Endothelial cell of umbilical vein (primary cell): ENCODE data around the gene RPS6KA5. TPM values are rescaled to one million over a fixed set of nuclear protein-coding genes. Genes with fewer than 3 reads are reported as not detected.

Source experiments
- BruUV-seq: library from RNA; stranded (reverse); fragments of 400-500 nt; replicated peaks from 2 replicates; lab custom pipeline; 2021; lab: Mats Ljungman, UMichigan
- CTCF ChIA-PET: fragments of 300-600, 350-600 bp; sonication (Branson Sonifier 250); formaldehyde crosslinking; loops from one replicate; lab custom pipeline; 2021; ENCODE audit warnings: antibody characterized with exemption, inconsistent platforms; lab: Charles Lee
- POLR2A ChIA-PET: fragments of 300-600, 350-600 bp; sonication (Branson Sonifier 250); formaldehyde crosslinking; loops from one replicate; lab custom pipeline; 2021; ENCODE audit warnings: antibody characterized with exemption, inconsistent platforms; lab: Charles Lee
- DNase-seq: peaks from one replicate; pipeline ENCODE4 v3.0.0-alpha.2; 2011; ENCODE audit warnings: low read depth, low spot score
- FAIRE-seq: peaks from 2 replicates; lab custom pipeline; 2011; peaks lifted over from hg19 to GRCh38; lab: Jason Lieb, UNC
- H2AFZ ChIP-seq: 2 replicates; pipeline ENCODE4 v1.6.0; 2012; ENCODE audit warnings: low read depth, low read length, control low read depth, inconsistent platforms
- H3K27ac ChIP-seq: 2 replicates; pipeline ENCODE4 v1.5.1; 2011; ENCODE audit warnings: low read depth, mild to moderate bottlenecking, control low read depth, low read length, moderate library complexity; ENCODE audit not compliant: insufficient read depth
- H3K27me3 ChIP-seq, 2 experiments: 2 replicates each; pipeline versions ENCODE4 v1.6.0 to v1.6.1; 2011; ENCODE audit warnings: low read length in 2 of 2, mixed read lengths in 1 of 2; ENCODE audit not compliant: control insufficient read depth in 2 of 2, insufficient read depth in 2 of 2
- H3K36me3 ChIP-seq, 2 experiments: 2 replicates in 1 of 2; 3 replicates in 1 of 2; pipeline ENCODE4 v1.5.1; 2011; ENCODE audit warnings: low read length in 2 of 2, mild to moderate bottlenecking in 1 of 2, moderate library complexity in 1 of 2; ENCODE audit not compliant: control insufficient read depth in 2 of 2, insufficient read depth in 2 of 2; ENCODE audit errors: extremely low read depth in 1 of 2
- H3K4me1 ChIP-seq: 3 replicates; pipeline ENCODE4 v1.5.1; 2011; ENCODE audit warnings: mild to moderate bottlenecking, low read length; ENCODE audit not compliant: control insufficient read depth, insufficient read depth; ENCODE audit errors: extremely low read depth
- H3K4me2 ChIP-seq: 2 replicates; pipeline ENCODE4 v1.6.1; 2011; ENCODE audit warnings: low read length, control low read depth, mixed read lengths; ENCODE audit not compliant: insufficient read depth
- H3K4me3 ChIP-seq, 3 experiments: fragments of 200-600 bp in 1 of 3; sonication (generic), shearing (Covaris generic) in 1 of 3; replicated peaks in 1 of 3; 2 replicates each; pipeline ENCODE4 v1.5.1; 2011 to 2016; ENCODE audit warnings: control low read depth in 3 of 3, low read length in 3 of 3, mild to moderate bottlenecking in 2 of 3, inconsistent platforms in 1 of 3, low read depth in 1 of 3, moderate library complexity in 1 of 3; ENCODE audit not compliant: insufficient read depth in 1 of 3
- H3K79me2 ChIP-seq: 2 replicates; pipeline ENCODE4 v1.6.0; 2012; ENCODE audit warnings: low read length, inconsistent platforms; ENCODE audit not compliant: control insufficient read depth, insufficient read depth
- H3K9ac ChIP-seq: replicated peaks from 2 replicates; pipeline ENCODE3; 2011; ENCODE audit warnings: low read length, control low read depth; ENCODE audit not compliant: insufficient read depth; ENCODE audit errors: extremely low read depth
- H3K9me1 ChIP-seq: replicated peaks from 3 replicates; pipeline ENCODE4 v1.6.0; 2011; ENCODE audit warnings: mild to moderate bottlenecking, low read length; ENCODE audit not compliant: control insufficient read depth, insufficient read depth; ENCODE audit errors: extremely low read depth
- H3K9me3 ChIP-seq: replicated peaks from 2 replicates; pipeline ENCODE4 v1.5.1; 2012; ENCODE audit warnings: low read length, inconsistent platforms; ENCODE audit not compliant: control insufficient read depth, insufficient read depth
- H4K20me1 ChIP-seq: replicated peaks from 2 replicates; pipeline ENCODE3; 2011; ENCODE audit warnings: mild to moderate bottlenecking, low read length; ENCODE audit not compliant: control insufficient read depth, insufficient read depth; ENCODE audit errors: extremely low read depth
- CTCF ChIP-seq, 2 donors: IDR thresholded peaks; 1 replicate in 1 of 2; 2 replicates in 1 of 2; pipeline ENCODE4 v1.5.1; 2011; ENCODE audit warnings: low read length in 2 of 2, mild to moderate bottlenecking in 2 of 2, moderate library complexity in 2 of 2, control low read depth in 1 of 2, inconsistent platforms in 1 of 2, low read depth in 1 of 2; ENCODE audit not compliant: insufficient read depth in 1 of 2; ENCODE audit errors: extremely low read depth in 1 of 2
- EZH2 ChIP-seq: IDR thresholded peaks from 2 replicates; pipeline ENCODE4 v1.6.1; 2012; ENCODE audit warnings: borderline replicate concordance, low read depth, mild to moderate bottlenecking, moderate library complexity, low read length, inconsistent platforms; ENCODE audit not compliant: severe bottlenecking
- FOS ChIP-seq: IDR thresholded peaks from 2 replicates; pipeline ENCODE4 v1.6.1; 2011; ENCODE audit warnings: mild to moderate bottlenecking, low read length, moderate library complexity, borderline replicate concordance; ENCODE audit not compliant: insufficient read depth
- GATA2 ChIP-seq: IDR thresholded peaks from 2 replicates; pipeline ENCODE4 v1.7.0; 2011; ENCODE audit warnings: low read depth, mild to moderate bottlenecking, moderate library complexity, mixed read lengths, low read length; ENCODE audit not compliant: insufficient read length, insufficient read depth
- JUN ChIP-seq: IDR thresholded peaks from 2 replicates; pipeline ENCODE4 v1.6.1; 2011; ENCODE audit warnings: borderline replicate concordance, low read depth; ENCODE audit not compliant: insufficient read length, insufficient read depth
- POLR2AphosphoS5 ChIP-seq: IDR thresholded peaks from 2 replicates; pipeline ENCODE4 v1.6.1; 2012; ENCODE audit warnings: low read depth, mild to moderate bottlenecking, control low read depth, low read length, moderate library complexity; ENCODE audit not compliant: insufficient read depth
- dilution Hi-C: fragments of 300-500 bp; cut with MboI; formaldehyde crosslinking; loops from one replicate; pipeline ENCODE4 v1.15.0; 2019; ENCODE audit warnings: low sequenced_read_pairs; ENCODE audit not compliant: extremely low pct_ligation_motif_present
- intact Hi-C: fragments of 100-400 bp; cut with micrococcal nuclease; formaldehyde crosslinking; loops from one replicate; pipeline ENCODE4 v1.10.0; 2022
- polyA plus RNA-seq, 4 experiments: library from polyadenylated mRNA; depleted of rRNA in 3 of 4; stranded (reverse) in 3 of 4; unstranded in 1 of 4; fragments of >200 nt; gene quantifications; 2 replicates each; pipeline versions ENCODE4 v1.2.1 to v1.2.3, GENCODE V29; 2011 to 2012; ENCODE audit warnings: missing spikeins in 1 of 4
- total RNA-seq: library from RNA; stranded (reverse); gene quantifications from 2 replicates; pipeline ENCODE4 v1.2.3, GENCODE V29; 2021

The RPS6KA5 gene
- total and polyA plus RNA-seq, 2 donors (not counting 3 experiments of a cell fraction or from before 2014, with no cell fraction given) = 2.9 to 5.4 TPM

DNA sequence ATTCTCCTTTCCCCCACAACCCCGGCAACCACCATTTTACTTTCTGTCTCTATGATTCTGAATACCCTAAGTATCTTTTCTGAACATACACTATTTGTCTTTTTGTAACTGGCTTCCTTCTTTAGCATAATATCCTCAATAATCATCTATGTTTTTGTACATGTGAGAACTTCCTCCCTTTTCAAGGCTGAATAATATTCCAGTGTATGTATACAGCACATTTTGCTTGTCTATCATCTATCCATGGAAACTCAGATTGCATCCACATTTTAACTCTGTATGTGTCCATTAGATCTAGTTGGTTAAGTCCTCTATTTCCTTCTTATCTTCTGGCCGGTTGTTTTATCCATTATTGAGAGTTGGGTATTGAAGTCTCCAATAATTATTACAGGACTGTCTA lies 180.2 kb downstream of the RPS6KA5 start:
- ChIA-PET POLR2A (no interaction called here), CTCF (no interaction called here)
- intact Hi-C loops = no loop called here
- H3K4me2 ChIP-seq = no peak overlapping the region
- FAIRE-seq (no peak), DNase-seq (no peak)
- TF ChIP-seq EZH2 = no peak
- no peak for TF ChIP-seq JUN
- TF ChIP-seq CTCF (IDR thresholded peaks at IDR 0.05; ENCODE audit: extremely low read depth in 1 of 2, insufficient read depth in 1 of 2, low read depth in 1 of 2, low read length in 2 of 2) = no peak
- no peak for TF ChIP-seq GATA2
- no peak for TF ChIP-seq POLR2AphosphoS5
- no peak for TF ChIP-seq FOS
- no peaks in the 10 kb centered on the region for H3K9me1 ChIP-seq
- dilution Hi-C loops = no loop called here
- H3K9me3 ChIP-seq = no peaks in the 10 kb centered on the region
- no TSS peak for BruUV-seq
- no peaks in the 10 kb centered on the region for H3K4me1 ChIP-seq
- no peaks in the 10 kb centered on the region for H3K36me3 ChIP-seq
- H3K79me2 ChIP-seq = no peaks in the 10 kb centered on the region
- no peak overlapping the region for H3K9ac ChIP-seq
- H4K20me1 ChIP-seq = no peaks in the 10 kb centered on the region
- no peaks in the 10 kb centered on the region for H3K27me3 ChIP-seq
- H3K27ac ChIP-seq = no peak overlapping the region
- H3K4me3 ChIP-seq = no peak overlapping the region
- no peak overlapping the region for H2AFZ ChIP-seq
